Kidney epithelial cell (primary cell): ENCODE results near the gene ABCA8. TPM values are rescaled to one million over a fixed set of nuclear protein-coding genes. Genes with fewer than 3 reads are reported as not detected.
"Not testable (repeated sequence)": the region's sequence is repeated elsewhere in the genome, so short reads cannot be mapped to it uniquely, and the experiment has no call there.

Source experiments
- DNase-seq: peaks from one replicate; pipeline ENCODE4 v3.0.0-alpha.2; 2010; ENCODE audit warnings: low read depth
- H3K27me3 ChIP-seq: 2 replicates; pipeline ENCODE4 v1.6.0; 2011; ENCODE audit warnings: low read length; ENCODE audit not compliant: control insufficient read depth, insufficient read depth
- H3K36me3 ChIP-seq: 2 replicates; pipeline ENCODE4 v1.5.1; 2011; ENCODE audit warnings: low read length; ENCODE audit not compliant: control insufficient read depth, insufficient read depth
- H3K4me3 ChIP-seq: 2 replicates; pipeline ENCODE4 v1.5.1; 2011; ENCODE audit warnings: low read depth, mild to moderate bottlenecking, control low read depth, low read length
- total RNA-seq: library from RNA; depleted of rRNA; stranded (reverse); fragments of >200 nt; gene quantifications from 2 replicates; pipeline ENCODE4 v1.2.3, GENCODE V29; 2015
- TF ChIP-seq, protein P1 (sequence below): IDR thresholded peaks from 2 replicates; pipeline ENCODE4 v1.5.1; 2011; ENCODE audit warnings: mild to moderate bottlenecking, moderate library complexity, low read length, control low read depth, inconsistent platforms; ENCODE audit not compliant: insufficient read depth, poor library complexity, severe bottlenecking

ABCA8 gene
- total RNA-seq, 1 donor from 2014 or later: not detected

DNA sequence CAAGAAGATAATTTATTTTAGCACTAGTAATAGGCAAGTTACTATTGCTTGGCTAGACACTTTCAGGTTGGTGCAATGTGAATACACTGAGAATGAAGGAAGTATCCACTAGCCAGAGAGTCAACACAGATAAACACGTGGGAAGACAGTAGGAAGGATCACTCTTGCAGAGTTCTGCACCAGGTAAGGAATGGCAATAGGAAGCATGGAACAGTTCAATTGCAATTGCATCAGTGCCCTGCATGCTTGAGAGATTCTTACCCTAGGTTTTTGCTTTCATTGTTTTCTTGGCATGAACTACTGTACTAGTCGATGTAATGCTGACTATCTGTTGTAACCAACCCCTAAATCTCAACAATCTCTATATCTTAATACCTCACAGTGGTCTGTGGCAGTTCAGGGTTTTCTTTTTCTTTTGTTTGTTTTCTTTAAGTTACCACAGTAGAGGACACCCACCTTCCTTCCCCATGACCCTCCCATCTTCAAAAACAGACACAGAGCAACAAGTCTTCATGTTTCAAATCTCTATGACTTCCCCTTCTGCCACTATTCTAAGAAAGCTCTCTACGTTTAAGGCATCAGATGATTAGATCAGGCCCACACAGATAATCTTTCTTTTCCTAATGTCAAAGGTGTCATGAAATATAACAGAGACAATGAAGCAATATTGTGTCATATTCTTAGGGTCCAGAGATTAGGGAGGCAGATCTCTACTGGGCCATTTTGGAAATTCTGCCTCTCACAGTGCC, 18.1 kb upstream of the ABCA8 start:
- no peak for DNase-seq
- TF ChIP-seq, protein P1, sequence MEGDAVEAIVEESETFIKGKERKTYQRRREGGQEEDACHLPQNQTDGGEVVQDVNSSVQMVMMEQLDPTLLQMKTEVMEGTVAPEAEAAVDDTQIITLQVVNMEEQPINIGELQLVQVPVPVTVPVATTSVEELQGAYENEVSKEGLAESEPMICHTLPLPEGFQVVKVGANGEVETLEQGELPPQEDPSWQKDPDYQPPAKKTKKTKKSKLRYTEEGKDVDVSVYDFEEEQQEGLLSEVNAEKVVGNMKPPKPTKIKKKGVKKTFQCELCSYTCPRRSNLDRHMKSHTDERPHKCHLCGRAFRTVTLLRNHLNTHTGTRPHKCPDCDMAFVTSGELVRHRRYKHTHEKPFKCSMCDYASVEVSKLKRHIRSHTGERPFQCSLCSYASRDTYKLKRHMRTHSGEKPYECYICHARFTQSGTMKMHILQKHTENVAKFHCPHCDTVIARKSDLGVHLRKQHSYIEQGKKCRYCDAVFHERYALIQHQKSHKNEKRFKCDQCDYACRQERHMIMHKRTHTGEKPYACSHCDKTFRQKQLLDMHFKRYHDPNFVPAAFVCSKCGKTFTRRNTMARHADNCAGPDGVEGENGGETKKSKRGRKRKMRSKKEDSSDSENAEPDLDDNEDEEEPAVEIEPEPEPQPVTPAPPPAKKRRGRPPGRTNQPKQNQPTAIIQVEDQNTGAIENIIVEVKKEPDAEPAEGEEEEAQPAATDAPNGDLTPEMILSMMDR: no peak
- Histone ChIP-seq H3K27me3 (no peaks in the 10 kb centered on the region), H3K4me3 (no peak overlapping the region), H3K36me3 (no peaks in the 10 kb centered on the region)

DNA sequence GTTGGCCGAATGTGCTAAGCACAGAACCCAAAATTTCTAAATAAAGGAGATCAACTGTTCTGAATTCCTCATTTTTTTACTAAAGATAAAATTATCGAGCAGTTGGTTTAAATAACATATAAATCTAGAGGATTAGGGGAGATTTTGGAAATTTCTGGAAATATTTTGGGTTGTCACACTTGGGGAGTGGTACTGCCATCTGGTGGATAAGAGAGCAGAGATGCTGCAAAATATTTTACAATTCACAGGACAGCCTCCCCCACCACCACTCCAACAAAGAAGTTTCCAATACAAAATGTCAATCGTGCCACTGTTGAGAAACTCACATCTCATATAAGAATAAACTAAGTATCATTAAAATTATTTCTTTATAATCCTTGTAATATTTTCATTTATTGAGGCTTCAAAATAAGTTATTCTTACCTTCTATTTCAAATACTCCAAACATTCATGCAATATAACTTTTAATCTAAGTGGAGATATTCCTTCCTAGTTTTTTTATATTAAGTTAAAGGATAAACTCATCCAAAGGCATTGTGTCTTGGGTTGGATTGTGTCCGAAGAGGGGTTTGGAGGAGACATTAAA, 17.0 kb upstream of the ABCA8 start:
- no peak for DNase-seq
- H3K27me3 ChIP-seq: no peaks in the 10 kb centered on the region

DNA sequence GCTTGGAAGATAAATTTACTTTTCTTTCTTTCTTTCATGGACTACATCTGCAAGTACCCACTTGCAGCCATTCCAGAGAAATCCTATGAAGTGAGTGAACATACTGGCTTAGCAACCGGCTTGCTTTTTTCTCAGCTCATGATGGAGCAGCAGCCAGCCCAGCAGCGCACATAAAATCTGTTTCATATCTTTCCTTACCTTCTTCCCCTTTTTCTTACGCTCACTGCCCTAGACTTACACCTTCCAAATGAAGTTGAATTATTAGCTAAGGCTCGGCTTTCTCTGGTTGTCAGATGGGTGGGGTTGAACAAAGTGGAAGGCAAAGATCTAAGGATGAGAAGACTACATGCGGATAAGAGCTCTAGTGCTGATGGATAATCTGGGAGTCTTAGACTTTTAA, 13.9 kb upstream of the ABCA8 start:
- DNase-seq: no peak
- TF ChIP-seq, protein P1: no peak
- Histone ChIP-seq H3K27me3 (no peaks in the 10 kb centered on the region), H3K36me3 (no peaks in the 10 kb centered on the region), H3K4me3 (no peak overlapping the region)

More for the DNA sequence above, 17.0 kb upstream of the ABCA8 start:
- TF ChIP-seq, protein P1: peak; percentile 62
- Histone ChIP-seq H3K4me3 (no peak overlapping the region), H3K36me3 (no peaks in the 10 kb centered on the region)

DNA sequence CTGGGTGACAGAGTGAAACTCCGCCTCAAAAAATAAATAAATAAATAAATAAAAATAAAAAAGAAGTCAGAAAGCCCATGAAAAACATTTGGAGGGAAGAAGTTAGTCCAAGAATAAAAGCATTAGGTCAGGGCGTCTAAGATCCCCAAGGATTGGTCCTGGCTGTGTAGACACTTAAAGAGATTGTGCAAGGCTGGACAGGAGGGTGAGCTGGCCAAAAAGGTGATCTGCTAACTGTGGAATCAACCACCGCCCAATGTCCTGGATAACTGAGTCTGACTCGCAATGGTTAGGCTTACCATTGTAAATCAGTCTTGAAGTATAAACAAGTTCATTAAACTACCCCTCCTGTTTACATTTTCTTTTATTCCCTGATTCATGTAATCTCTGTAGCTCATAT, 8.8 kb upstream of the ABCA8 start:
- no peak for DNase-seq
- TF ChIP-seq, protein P1: no peak
- Histone ChIP-seq H3K36me3 (no peaks in the 10 kb centered on the region), H3K27me3 (no peaks in the 10 kb centered on the region), H3K4me3 (no peak overlapping the region)

DNA sequence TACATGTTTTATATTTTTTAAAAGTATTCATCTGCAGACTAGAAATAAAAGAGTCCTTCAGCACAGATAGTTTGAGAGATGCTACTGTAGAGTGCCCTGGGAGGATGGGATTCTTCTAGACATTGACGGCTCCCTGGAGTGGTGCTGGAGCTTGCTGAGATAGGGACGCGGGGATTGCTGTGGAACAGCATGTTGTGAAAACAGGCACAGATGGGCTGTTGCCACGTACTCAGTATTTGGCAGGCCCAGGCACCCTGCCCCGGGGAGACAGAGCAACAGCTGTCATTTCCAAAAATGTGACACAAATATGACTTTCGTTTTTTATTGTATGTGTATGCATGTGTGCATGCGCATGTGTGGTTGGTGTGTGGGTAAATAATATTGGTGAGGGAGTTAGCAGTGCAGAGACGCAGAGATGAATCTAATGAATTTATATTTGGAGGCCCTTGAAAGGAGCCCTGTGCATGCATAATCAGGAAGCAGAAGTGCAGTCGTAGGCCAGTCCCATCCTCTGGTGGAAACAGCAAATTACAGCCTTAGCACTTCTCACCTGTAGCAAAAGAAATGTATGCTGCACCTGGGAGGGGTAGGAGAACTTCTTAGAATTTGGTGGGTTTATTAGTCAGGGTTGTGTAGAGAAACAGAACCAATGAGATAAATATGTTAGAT, 6.2 kb upstream of the ABCA8 start:
- H3K27me3 ChIP-seq: no peaks in the 10 kb centered on the region
- TF ChIP-seq, protein P1: no peak
- H3K4me3 ChIP-seq: no peak overlapping the region
- H3K36me3 ChIP-seq: no peaks in the 10 kb centered on the region
- DNase-seq: no peak

DNA sequence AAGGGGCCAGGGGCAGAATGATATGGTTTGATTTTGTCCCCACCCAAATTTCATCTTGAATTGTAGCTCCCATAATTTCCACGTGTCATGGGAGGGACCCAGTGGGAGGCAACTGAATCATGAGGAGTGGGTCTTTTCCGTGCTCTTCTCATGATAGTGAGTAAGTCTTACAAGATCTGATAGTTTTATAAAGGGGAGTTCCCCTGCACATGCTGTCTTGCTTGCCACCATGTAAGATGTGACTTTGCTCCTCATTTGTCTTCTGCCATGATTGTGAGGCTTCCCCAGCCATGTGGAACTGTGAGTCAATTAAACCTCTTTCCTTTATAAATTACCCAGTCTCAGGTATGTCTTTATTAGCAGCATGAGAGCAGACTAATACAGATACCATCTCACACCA, 3.9 kb upstream of the ABCA8 start:
- not testable (repeated sequence) for H3K4me3 ChIP-seq

More for the DNA sequence above, 3.9 kb upstream of the ABCA8 start:
- DNase-seq, H3K36me3 ChIP-seq, H3K27me3 ChIP-seq: not testable (repeated sequence)
